Measurements from ENCODE around the gene CACNA1F.

DNA sequence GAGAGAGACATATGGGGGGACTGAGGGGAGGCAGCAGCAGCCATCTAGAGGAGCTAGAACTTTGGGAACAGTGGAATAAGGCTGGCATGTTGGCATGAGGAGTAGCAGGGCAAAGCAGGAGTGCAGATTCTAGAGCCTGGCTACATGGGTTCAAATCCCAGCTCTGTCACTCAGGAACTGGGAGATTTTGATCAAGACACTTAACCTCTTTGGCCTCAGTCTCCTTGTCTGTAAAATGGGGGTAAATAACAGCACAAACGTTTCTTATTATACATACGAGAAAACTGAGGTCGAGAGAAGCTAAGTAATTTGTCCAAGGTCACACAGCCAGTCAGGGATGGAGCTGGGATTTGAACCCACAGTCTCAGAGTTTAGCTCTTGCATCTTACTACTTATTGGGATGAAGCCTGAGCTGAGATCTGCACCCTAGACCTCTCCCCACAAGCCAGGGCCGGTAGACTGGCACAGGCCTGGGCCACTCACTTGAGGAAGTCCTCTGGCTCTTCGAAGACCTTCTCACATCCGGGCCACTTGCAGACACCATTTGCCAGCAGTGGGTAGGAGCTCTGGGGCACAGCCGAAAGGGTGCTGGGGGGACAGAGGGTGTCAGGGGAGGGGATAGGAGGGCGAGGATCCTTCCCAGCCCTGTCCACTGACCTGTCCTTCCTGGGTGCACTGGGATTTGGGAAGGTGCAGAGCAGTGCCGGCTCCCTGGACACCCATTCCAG is 23.3 kb upstream of the CACNA1F start:
- TF ChIP-seq TAF1 (IDR thresholded peaks at IDR 0.05; ENCODE audit: low read depth, low read length) (no peak), POLR2AphosphoS5 (IDR thresholded peaks at IDR 0.05; ENCODE audit: low read depth, low read length) (no peak), POU2F2 (IDR thresholded peaks at IDR 0.05; ENCODE audit: low read depth, low read length) (no peak), POLR2A (IDR thresholded peaks at IDR 0.05; ENCODE audit: low read depth, low read length) (no peak), SPI1 (IDR thresholded peaks at IDR 0.05; ENCODE audit: low read depth, low read length) (no peak), PAX5 (IDR thresholded peaks at IDR 0.05; ENCODE audit: insufficient read depth, low read length, severe bottlenecking) (no peak)

All from GM12891 (cell line).